OCI-LY1 (cell line): Measurements from ENCODE around the gene VSX2.
"Not testable (repeated sequence)": the region's sequence is repeated elsewhere in the genome, so short reads cannot be mapped to it uniquely, and the experiment has no call there.

Experiments used
- EZH2 ChIP-seq: fragments of 200-600 bp; sonication (generic), shearing (Covaris generic); IDR thresholded peaks from 2 replicates; pipeline ENCODE4 v1.8.0; 2017; ENCODE audit warnings: borderline replicate concordance, mixed run types, mild to moderate bottlenecking, antibody characterized with exemption, low read length, moderate library complexity, mixed read lengths
- TF ChIP-seq, protein P1 (sequence below): fragments of 200-600 bp; sonication (generic), shearing (Covaris generic); IDR thresholded peaks from 2 replicates; pipeline ENCODE4 v1.5.1; 2017; ENCODE audit warnings: mild to moderate bottlenecking, antibody characterized with exemption, low read length, moderate library complexity, mixed read lengths

DNA sequence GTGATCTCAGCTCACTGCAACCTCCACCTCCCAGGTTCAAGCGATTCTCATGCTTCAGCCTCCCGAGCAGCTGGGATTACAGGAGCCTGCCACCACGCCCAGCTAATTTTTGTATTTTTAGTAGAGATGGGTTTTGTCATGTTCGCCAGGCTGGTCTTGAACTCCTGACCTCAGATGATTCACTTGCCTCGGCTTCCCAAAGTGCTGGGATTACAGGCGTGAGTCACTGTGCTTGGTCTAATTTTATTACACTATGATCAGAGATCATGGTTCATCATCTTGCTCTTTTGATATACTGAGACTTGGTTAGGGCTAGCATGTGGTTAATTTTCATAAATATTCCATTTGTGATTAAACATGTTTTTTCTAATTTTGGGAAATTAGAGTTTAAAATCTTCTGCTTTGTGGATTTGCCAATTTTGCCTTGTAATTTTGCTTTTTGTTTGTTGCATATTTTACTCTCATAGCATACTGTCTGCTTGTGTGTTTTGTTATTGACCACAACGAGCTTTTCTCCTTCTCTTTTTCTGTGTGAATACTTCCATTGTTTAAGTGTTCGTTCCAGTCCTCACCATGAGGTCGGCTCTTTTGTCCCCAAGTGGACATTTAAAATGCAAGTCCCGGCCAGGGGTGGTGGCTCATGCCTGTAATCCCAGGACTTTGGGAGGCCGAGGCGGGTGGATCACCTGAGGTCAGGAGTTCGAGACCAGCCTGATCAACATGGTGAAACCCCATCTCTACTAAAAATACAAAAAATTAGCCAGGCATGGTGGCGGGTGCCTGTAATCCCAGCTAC, 31.3 kb downstream of the VSX2 start:
- TF ChIP-seq, protein P1, sequence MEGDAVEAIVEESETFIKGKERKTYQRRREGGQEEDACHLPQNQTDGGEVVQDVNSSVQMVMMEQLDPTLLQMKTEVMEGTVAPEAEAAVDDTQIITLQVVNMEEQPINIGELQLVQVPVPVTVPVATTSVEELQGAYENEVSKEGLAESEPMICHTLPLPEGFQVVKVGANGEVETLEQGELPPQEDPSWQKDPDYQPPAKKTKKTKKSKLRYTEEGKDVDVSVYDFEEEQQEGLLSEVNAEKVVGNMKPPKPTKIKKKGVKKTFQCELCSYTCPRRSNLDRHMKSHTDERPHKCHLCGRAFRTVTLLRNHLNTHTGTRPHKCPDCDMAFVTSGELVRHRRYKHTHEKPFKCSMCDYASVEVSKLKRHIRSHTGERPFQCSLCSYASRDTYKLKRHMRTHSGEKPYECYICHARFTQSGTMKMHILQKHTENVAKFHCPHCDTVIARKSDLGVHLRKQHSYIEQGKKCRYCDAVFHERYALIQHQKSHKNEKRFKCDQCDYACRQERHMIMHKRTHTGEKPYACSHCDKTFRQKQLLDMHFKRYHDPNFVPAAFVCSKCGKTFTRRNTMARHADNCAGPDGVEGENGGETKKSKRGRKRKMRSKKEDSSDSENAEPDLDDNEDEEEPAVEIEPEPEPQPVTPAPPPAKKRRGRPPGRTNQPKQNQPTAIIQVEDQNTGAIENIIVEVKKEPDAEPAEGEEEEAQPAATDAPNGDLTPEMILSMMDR, result not testable (repeated sequence)
- TF ChIP-seq EZH2, result not testable (repeated sequence)
